ENCODE data around the gene NLRC3. TPM values are rescaled to one million over a fixed set of nuclear protein-coding genes. Genes with fewer than 3 reads are reported as not detected.

The NLRC3 gene
- total RNA-seq, 3 donors from 2014 or later = 0.64 to 1.6 (median 1.3) TPM

DNA sequence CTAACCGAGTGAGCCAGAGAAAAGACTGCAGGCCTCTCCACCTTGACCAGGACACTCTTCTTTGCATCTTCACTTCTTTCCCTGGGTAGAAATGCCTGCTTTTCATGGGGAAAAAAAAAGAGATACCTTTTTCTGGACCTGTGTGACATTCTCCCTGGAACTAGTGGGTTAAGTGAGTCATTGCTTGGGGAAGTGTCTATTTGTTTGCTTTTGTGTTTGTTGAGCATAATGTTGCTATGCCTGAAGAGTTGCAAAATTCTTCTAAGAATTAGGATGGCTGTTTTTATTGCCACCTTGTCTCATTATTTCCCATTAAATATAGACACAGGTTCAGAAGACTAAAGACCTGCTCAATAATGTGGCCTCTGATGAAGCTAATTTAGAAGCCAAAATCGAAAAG is 57.6 kb downstream of the NLRC3 start:
- no peak overlapping the region for H3K27ac ChIP-seq
- no peaks in the 10 kb centered on the region for H3K36me3 ChIP-seq
- TF ChIP-seq, protein P1, sequence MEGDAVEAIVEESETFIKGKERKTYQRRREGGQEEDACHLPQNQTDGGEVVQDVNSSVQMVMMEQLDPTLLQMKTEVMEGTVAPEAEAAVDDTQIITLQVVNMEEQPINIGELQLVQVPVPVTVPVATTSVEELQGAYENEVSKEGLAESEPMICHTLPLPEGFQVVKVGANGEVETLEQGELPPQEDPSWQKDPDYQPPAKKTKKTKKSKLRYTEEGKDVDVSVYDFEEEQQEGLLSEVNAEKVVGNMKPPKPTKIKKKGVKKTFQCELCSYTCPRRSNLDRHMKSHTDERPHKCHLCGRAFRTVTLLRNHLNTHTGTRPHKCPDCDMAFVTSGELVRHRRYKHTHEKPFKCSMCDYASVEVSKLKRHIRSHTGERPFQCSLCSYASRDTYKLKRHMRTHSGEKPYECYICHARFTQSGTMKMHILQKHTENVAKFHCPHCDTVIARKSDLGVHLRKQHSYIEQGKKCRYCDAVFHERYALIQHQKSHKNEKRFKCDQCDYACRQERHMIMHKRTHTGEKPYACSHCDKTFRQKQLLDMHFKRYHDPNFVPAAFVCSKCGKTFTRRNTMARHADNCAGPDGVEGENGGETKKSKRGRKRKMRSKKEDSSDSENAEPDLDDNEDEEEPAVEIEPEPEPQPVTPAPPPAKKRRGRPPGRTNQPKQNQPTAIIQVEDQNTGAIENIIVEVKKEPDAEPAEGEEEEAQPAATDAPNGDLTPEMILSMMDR (IDR thresholded peaks at IDR 0.05) = no peak
- TF ChIP-seq POLR2AphosphoS5 (IDR thresholded peaks at IDR 0.05) (no peak), POLR2A (IDR thresholded peaks at IDR 0.05) (no peak)

DNA sequence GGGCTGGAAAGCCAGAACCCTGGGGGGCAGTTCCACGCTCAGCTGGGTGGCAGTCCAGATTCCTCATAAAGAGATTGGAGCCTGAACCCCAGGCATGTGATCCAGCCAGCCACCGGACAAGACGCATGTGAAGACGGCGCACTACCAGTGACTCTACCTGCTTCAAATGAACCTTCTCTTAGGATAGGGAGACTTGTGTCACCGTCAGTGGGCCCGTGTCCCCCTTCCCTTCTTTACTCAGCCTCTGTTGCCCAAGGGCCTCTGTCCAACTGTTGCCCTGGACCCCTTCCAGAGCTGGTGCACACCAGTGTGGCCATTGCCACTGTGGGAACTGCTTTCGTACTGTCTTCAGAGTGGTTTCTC is 58.2 kb downstream of the NLRC3 start:
- TF ChIP-seq, protein P1 (IDR thresholded peaks at IDR 0.05) = no peak
- TF ChIP-seq POLR2AphosphoS5 (IDR thresholded peaks at IDR 0.05) = no peak
- TF ChIP-seq POLR2A (IDR thresholded peaks at IDR 0.05) = no peak
- DNase-seq (ENCODE audit: low spot score in 2 of 2) = peak in 1 of 2 donors; percentile 38
- intact Hi-C loops (cut with DNase I; ENCODE audit: low total_unique reads) = no loop called here
- Histone ChIP-seq H3K4me3 (no peak overlapping the region), H3K27ac (no peak overlapping the region), H3K27me3 (no peaks in the 10 kb centered on the region), H3K9me3 (no peaks in the 10 kb centered on the region), H3K36me3 (peaks cover 3% of the 10 kb centered on the region), H3K4me1 (no peaks in the 10 kb centered on the region)

More for the DNA sequence above, 57.6 kb downstream of the NLRC3 start:
- DNase-seq (ENCODE audit: low spot score in 2 of 2) = no peak
- Histone ChIP-seq H3K27me3 (no peaks in the 10 kb centered on the region), H3K4me3 (no peak overlapping the region), H3K4me1 (no peaks in the 10 kb centered on the region), H3K9me3 (no peaks in the 10 kb centered on the region)
- intact Hi-C loops (cut with DNase I; ENCODE audit: low total_unique reads) = no loop called here

DNA sequence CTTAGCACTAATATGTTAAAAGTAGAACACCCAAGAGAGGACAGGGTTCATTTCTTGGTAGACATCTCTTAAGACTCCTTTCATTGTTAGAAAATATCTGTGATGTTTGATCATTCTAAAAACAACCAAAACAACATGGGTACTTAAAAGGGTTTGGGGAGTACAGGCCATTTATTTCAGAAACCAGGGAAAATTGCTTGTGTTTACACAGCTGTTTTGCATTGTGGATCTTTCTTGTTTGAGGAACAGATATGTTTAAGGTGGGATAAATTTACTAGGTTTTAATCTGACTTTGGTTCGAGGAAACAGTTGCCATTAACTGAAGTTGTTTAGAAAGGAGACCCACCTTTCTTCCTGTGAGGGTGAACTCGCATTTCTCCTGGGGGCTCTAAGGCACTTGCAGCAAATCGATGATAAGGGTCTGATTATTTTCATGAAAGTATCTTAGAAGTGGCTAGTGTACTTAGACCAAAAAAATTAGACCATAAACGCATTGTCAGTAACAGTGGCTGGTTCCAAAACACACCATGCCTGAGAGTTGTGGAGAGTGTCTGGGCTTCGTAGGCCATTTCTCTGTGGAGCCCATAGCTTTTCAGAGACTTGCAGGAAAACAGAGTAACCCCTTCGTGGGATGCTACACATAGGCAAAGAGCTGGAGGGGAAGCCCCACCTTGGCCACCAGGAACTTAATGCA is 58.8 kb downstream of the NLRC3 start:
- DNase-seq (ENCODE audit: low spot score in 2 of 2) = peak in 1 of 2 donors; percentile 17
- no peak overlapping the region for H3K4me3 ChIP-seq
- H3K27me3 ChIP-seq = no peaks in the 10 kb centered on the region
- intact Hi-C loops (cut with DNase I; ENCODE audit: low total_unique reads) = no loop called here
- no peaks in the 10 kb centered on the region for H3K4me1 ChIP-seq
- H3K9me3 ChIP-seq = no peaks in the 10 kb centered on the region
- H3K27ac ChIP-seq = no peak overlapping the region
- peaks cover 5% of the 10 kb centered on the region for H3K36me3 ChIP-seq
- TF ChIP-seq POLR2AphosphoS5 (IDR thresholded peaks at IDR 0.05) (no peak), POLR2A (IDR thresholded peaks at IDR 0.05) (no peak)
- TF ChIP-seq, protein P1 (IDR thresholded peaks at IDR 0.05) = no peak

DNA sequence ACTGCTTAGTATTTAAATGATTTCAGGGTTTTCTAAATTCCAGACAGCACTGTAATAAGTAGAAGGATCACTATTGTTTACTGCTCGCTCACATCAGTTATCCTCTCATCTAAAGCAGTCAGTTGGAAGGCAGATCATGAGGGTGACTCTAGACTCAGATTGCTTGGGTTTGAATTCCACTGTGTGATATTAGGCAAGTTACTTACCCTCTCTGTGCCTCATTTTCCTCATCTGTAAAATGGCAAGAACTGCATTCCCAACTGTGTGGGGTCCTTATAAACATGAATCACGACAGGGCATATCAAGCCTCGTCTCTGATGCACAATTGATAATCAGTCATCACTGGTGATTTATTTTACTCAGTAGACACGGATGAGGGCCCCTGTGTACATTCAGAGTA is 61.3 kb downstream of the NLRC3 start:
- no peak overlapping the region for H3K4me3 ChIP-seq
- intact Hi-C loops (cut with DNase I; ENCODE audit: low total_unique reads) = no loop called here
- H3K9me3 ChIP-seq = no peaks in the 10 kb centered on the region
- peaks cover 5% of the 10 kb centered on the region for H3K36me3 ChIP-seq
- H3K27me3 ChIP-seq = no peaks in the 10 kb centered on the region
- H3K27ac ChIP-seq = no peak overlapping the region
- DNase-seq (ENCODE audit: low spot score in 2 of 2) = no peak
- H3K4me1 ChIP-seq = no peaks in the 10 kb centered on the region
- TF ChIP-seq, protein P1 (IDR thresholded peaks at IDR 0.05) = no peak
- TF ChIP-seq POLR2AphosphoS5 (IDR thresholded peaks at IDR 0.05) (no peak), POLR2A (IDR thresholded peaks at IDR 0.05) (no peak)

DNA sequence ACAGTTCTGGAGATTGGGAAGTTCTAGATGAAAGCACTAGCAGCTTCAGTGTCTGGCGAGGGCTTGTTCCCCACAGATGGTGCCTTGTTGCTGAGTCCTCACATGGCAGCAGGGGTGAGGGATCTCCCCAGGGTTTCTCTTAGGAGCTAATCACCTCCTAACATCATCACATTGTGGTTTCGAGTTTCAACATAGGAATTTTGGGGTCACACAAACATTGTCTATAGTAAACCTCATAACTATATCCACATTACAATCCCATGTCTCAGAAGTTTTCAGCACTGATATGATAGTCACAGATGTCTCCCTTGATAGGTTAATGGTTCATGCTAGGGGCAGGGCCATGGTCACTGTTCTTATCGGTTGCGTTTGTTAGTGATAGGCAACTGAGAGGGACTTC is 62.6 kb downstream of the NLRC3 start:
- H3K27me3 ChIP-seq = no peaks in the 10 kb centered on the region
- peaks cover 5% of the 10 kb centered on the region for H3K36me3 ChIP-seq
- H3K4me3 ChIP-seq = no peak overlapping the region
- intact Hi-C loops (cut with DNase I; ENCODE audit: low total_unique reads) = no loop called here
- no peak overlapping the region for H3K27ac ChIP-seq
- no peaks in the 10 kb centered on the region for H3K9me3 ChIP-seq
- no peaks in the 10 kb centered on the region for H3K4me1 ChIP-seq
- TF ChIP-seq POLR2A (IDR thresholded peaks at IDR 0.05) (no peak), POLR2AphosphoS5 (IDR thresholded peaks at IDR 0.05) (no peak)
- TF ChIP-seq, protein P1 (IDR thresholded peaks at IDR 0.05) = no peak
- DNase-seq (ENCODE audit: low spot score in 2 of 2) = peak in 1 of 2 donors; percentile 10

All from breast epithelium (tissue), 4 donors.